Hepatocyte (in vitro differentiated cells): ENCODE results near the gene AFF2. TPM values are rescaled to one million over a fixed set of nuclear protein-coding genes. Genes with fewer than 3 reads are reported as not detected.

Source experiments
- DNase-seq: peaks from one replicate; pipeline ENCODE4 v3.0.0-alpha.2; 2016; ENCODE audit warnings: low spot score
- H2AFZ ChIP-seq: fragments of 200-600 bp; sonication (generic); 2 replicates; pipeline ENCODE4 v1.6.0; 2016; ENCODE audit warnings: antibody characterized with exemption, mild to moderate bottlenecking
- H3K27ac ChIP-seq: fragments of 200-600 bp; sonication (generic); 2 replicates; pipeline ENCODE4 v1.5.1; 2016; ENCODE audit warnings: mild to moderate bottlenecking
- H3K27me3 ChIP-seq: fragments of 200-600 bp; sonication (generic); 2 replicates; pipeline ENCODE4 v1.6.1; 2016
- H3K36me3 ChIP-seq: fragments of 200-600 bp; sonication (generic); replicated peaks from 2 replicates; pipeline ENCODE4 v1.5.1; 2016; ENCODE audit warnings: low read depth; ENCODE audit not compliant: insufficient read depth
- H3K4me1 ChIP-seq: fragments of 200-600 bp; sonication (generic); 2 replicates; pipeline ENCODE4 v1.5.1; 2016; ENCODE audit warnings: mild to moderate bottlenecking, moderate library complexity; ENCODE audit not compliant: insufficient read depth
- H3K4me2 ChIP-seq: fragments of 200-600 bp; sonication (generic); 2 replicates; pipeline ENCODE4 v1.6.0; 2016
- H3K4me3 ChIP-seq: fragments of 200-600 bp; sonication (generic); 2 replicates; pipeline ENCODE4 v1.5.1; 2016; ENCODE audit warnings: mild to moderate bottlenecking
- H3K79me2 ChIP-seq: fragments of 200-600 bp; sonication (generic); 2 replicates; pipeline ENCODE4 v1.6.0; 2017; ENCODE audit warnings: mild to moderate bottlenecking
- H3K9me2 ChIP-seq: fragments of 200-600 bp; sonication (generic); replicated peaks from 2 replicates; pipeline ENCODE4 v1.6.0; 2017; ENCODE audit warnings: mild to moderate bottlenecking; ENCODE audit not compliant: insufficient read depth
- H3K9me3 ChIP-seq: fragments of 200-600 bp; sonication (generic); 2 replicates; pipeline ENCODE4 v1.5.1; 2016; ENCODE audit warnings: low read depth, mild to moderate bottlenecking
- H4K20me1 ChIP-seq: fragments of 200-600 bp; sonication (generic); 2 replicates; pipeline ENCODE4 v1.6.0; 2016; ENCODE audit warnings: mild to moderate bottlenecking; ENCODE audit not compliant: insufficient read depth, poor library complexity, severe bottlenecking
- EZH2 ChIP-seq: fragments of 200-600 bp; sonication (generic); IDR thresholded peaks from 2 replicates; pipeline ENCODE4 v1.6.1; 2016; ENCODE audit warnings: antibody characterized with exemption, mild to moderate bottlenecking, borderline replicate concordance
- EZH2phosphoT487 ChIP-seq: fragments of 200-600 bp; sonication (generic); IDR thresholded peaks from one replicate; pipeline ENCODE4 v1.6.1; 2018; ENCODE audit warnings: antibody characterized with exemption, mild to moderate bottlenecking, low read depth, moderate library complexity; ENCODE audit not compliant: unreplicated experiment, severe bottlenecking
- WGBS: methylation state at CpG from one replicate; pipeline ENCODE4 v1.1.6; 2016; ENCODE audit warnings: low lambda C conversion rate; ENCODE audit errors: missing lambda C conversion rate; 5-methylcytosine and 5-hydroxymethylcytosine counted together
- polyA plus RNA-seq: library from polyadenylated mRNA; unstranded; fragments of >200 nt; fragmentation: Nextera tagmentation; extraction: Ambion mirVana; gene quantifications from 2 replicates; pipeline ENCODE4 v1.2.1, GENCODE V29; 2016
- total RNA-seq: library from RNA; depleted of rRNA; stranded (reverse); fragments of >200 nt; gene quantifications from 2 replicates; pipeline ENCODE4 v1.2.3, GENCODE V29; 2014
- TF ChIP-seq, protein P1 (sequence below): fragments of 200-600 bp; sonication (generic); IDR thresholded peaks from 2 replicates; pipeline ENCODE4 v1.5.1; 2016; ENCODE audit warnings: antibody characterized with exemption, mild to moderate bottlenecking; ENCODE audit not compliant: poor library complexity

The AFF2 gene
- total and polyA plus RNA-seq, 2 experiments from 2014 or later, result 2.1 to 6.5 TPM

GRCh38 chrX:148600131-148600530 lies 99.7 kb downstream of the AFF2 start:
- 73% methylated on average over 6 of the region's 6 CpGs for WGBS
- H3K9me2 ChIP-seq, result no peaks in the 10 kb centered on the region
- H3K27ac ChIP-seq, result no peak overlapping the region
- H4K20me1 ChIP-seq, result no peaks in the 10 kb centered on the region
- H3K36me3 ChIP-seq, result no peaks in the 10 kb centered on the region
- TF ChIP-seq, protein P1, sequence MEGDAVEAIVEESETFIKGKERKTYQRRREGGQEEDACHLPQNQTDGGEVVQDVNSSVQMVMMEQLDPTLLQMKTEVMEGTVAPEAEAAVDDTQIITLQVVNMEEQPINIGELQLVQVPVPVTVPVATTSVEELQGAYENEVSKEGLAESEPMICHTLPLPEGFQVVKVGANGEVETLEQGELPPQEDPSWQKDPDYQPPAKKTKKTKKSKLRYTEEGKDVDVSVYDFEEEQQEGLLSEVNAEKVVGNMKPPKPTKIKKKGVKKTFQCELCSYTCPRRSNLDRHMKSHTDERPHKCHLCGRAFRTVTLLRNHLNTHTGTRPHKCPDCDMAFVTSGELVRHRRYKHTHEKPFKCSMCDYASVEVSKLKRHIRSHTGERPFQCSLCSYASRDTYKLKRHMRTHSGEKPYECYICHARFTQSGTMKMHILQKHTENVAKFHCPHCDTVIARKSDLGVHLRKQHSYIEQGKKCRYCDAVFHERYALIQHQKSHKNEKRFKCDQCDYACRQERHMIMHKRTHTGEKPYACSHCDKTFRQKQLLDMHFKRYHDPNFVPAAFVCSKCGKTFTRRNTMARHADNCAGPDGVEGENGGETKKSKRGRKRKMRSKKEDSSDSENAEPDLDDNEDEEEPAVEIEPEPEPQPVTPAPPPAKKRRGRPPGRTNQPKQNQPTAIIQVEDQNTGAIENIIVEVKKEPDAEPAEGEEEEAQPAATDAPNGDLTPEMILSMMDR, result no peak
- no peak for TF ChIP-seq EZH2phosphoT487
- no peak for TF ChIP-seq EZH2
- H2AFZ ChIP-seq, result no peak overlapping the region
- H3K27me3 ChIP-seq, result no peaks in the 10 kb centered on the region
- no peak overlapping the region for H3K4me2 ChIP-seq
- no peak for DNase-seq
- no peaks in the 10 kb centered on the region for H3K9me3 ChIP-seq
- no peaks in the 10 kb centered on the region for H3K79me2 ChIP-seq
- no peak overlapping the region for H3K4me3 ChIP-seq
- no peaks in the 10 kb centered on the region for H3K4me1 ChIP-seq

DNA sequence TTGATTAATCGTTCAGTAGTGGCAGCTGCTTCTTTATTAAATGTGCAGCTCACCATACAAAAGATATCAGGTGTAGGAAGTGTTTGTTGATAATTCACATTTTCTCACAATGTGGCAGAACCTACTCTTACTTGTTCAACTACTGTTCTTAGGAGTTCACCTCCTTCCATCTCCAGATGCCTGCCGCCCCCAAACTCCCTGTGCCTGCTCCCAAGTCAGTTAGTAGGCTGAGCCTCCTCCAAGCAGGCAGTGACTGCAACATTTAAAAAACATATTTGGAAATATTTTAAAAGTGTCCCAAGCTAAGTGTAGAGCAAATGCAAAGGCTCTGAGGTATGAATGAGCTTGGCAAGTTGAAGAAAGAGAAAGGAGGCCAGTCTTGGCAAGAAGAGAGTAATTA lies 100.2 kb downstream of the AFF2 start:
- 75% methylated on average over 2 of the region's 2 CpGs for WGBS
- Histone ChIP-seq H2AFZ (no peak overlapping the region), H3K79me2 (no peaks in the 10 kb centered on the region), H3K9me3 (no peaks in the 10 kb centered on the region), H3K27me3 (no peaks in the 10 kb centered on the region), H3K9me2 (no peaks in the 10 kb centered on the region), H4K20me1 (no peaks in the 10 kb centered on the region), H3K27ac (no peak overlapping the region), H3K4me3 (no peak overlapping the region), H3K4me1 (no peaks in the 10 kb centered on the region), H3K36me3 (no peaks in the 10 kb centered on the region), H3K4me2 (no peak overlapping the region)
- no peak for DNase-seq
- TF ChIP-seq EZH2phosphoT487, result no peak
- TF ChIP-seq, protein P1, result no peak
- no peak for TF ChIP-seq EZH2

- Histone ChIP-seq H3K79me2 (no peaks in the 10 kb centered on the region), H3K4me1 (no peaks in the 10 kb centered on the region), H3K27ac (no peak overlapping the region), H3K4me3 (no peak overlapping the region), H3K4me2 (no peak overlapping the region), H4K20me1 (no peaks in the 10 kb centered on the region), H3K36me3 (no peaks in the 10 kb centered on the region), H3K27me3 (no peaks in the 10 kb centered on the region), H3K9me3 (no peaks in the 10 kb centered on the region), H2AFZ (no peak overlapping the region), H3K9me2 (no peaks in the 10 kb centered on the region)
- WGBS, result 52% methylated on average over 4 of the region's 4 CpGs
- DNase-seq, result peak; percentile 8
- TF ChIP-seq EZH2, result no peak
Observed at GRCh38 chrX:148601034-148601433, 100.6 kb downstream of the AFF2 start.

DNA sequence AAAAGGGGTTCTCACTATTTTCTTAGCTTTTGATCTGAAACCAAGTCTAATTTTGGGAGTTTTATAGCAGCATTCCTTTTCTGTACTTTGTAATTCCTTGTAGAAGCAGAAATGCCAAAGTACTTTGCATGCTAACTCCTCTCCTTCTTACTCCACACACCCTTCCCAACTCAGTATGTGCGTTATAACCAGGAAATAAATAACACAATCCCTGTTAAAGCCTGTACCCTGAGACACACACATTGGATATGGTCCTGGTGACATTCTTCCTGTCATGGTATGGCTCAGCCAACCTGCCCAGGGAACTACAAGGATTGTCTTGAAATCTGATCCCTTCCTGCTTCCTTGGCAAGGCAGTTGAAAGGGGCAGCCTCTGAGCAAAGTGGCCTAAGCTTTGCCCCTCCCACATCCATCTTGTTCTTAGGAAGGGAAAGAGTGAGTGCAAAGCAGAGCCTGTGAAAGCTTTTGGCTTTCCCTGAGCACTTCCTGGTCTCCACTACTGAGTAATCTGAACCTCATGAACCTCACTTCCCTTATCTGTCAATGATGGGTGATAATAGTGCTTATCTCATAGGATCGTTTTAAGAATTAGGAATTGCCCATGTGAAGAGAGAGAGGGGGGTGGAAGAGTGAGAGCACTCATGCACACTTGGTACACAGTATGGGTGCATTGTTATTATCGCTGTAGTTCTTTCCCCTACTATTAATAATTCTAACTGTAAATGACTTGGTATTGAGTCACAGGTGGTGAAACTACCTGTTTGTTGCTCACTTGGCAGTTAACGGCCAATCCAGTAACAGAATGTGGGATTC lies 109.3 kb downstream of the AFF2 start:
- DNase-seq, result peak; percentile 21
- TF ChIP-seq EZH2phosphoT487, result no peak
- TF ChIP-seq EZH2, result no peak
- TF ChIP-seq, protein P1, result no peak
- peak overlapping the region; percentile 33 for H3K27ac ChIP-seq

More for the DNA sequence above, 109.3 kb downstream of the AFF2 start:
- 66% methylated on average over 4 of the region's 4 CpGs for WGBS
- Histone ChIP-seq H3K36me3 (no peaks in the 10 kb centered on the region), H3K9me3 (no peaks in the 10 kb centered on the region), H3K79me2 (no peaks in the 10 kb centered on the region), H3K27me3 (no peaks in the 10 kb centered on the region), H3K4me1 (no peaks in the 10 kb centered on the region), H2AFZ (no peak overlapping the region), H3K4me2 (no peak overlapping the region), H3K9me2 (no peaks in the 10 kb centered on the region), H4K20me1 (no peaks in the 10 kb centered on the region), H3K4me3 (no peak overlapping the region)
